Stimulated activated naive CD8-positive, alpha-beta T cell treated with anti-CD3 and anti-CD28 coated beads, Interleukin-15, amount 100 ng/mL, for 72 hours (primary cell): ENCODE data around the gene ROBO2.

Experiments used
- ATAC-seq: fragments of 150-1000 bp; cut with Tn5 transposase; 2 replicates; pipeline ENCODE4 v1.10.0; 2021; ENCODE audit warnings: mild to moderate bottlenecking, moderate library complexity
- DNase-seq, 2 donors: peaks; one replicate each; pipeline ENCODE4 v3.0.0; 2021 to 2022
- H3K27ac Mint-ChIP-seq, 2 donors: one replicate each; pipeline ENCODE4 v1.8.0; 2022; ENCODE audit warnings: mild to moderate bottlenecking in 2 of 2, mixed read lengths in 2 of 2, moderate library complexity in 2 of 2
- H3K27me3 Mint-ChIP-seq: one replicate; pipeline ENCODE4 v1.8.0; 2022; ENCODE audit warnings: mixed read lengths
- H3K4me1 Mint-ChIP-seq: one replicate; pipeline ENCODE4 v1.8.0; 2022; ENCODE audit warnings: mild to moderate bottlenecking, mixed read lengths
- H3K4me3 Mint-ChIP-seq, 2 donors: one replicate each; pipeline ENCODE4 v1.8.0; 2022; ENCODE audit warnings: mild to moderate bottlenecking in 2 of 2, mixed read lengths in 2 of 2, moderate library complexity in 1 of 2
- H3K9me3 Mint-ChIP-seq, 2 donors: one replicate each; pipeline ENCODE4 v1.8.0; 2022; ENCODE audit warnings: mixed read lengths in 2 of 2

Gene ROBO2

GRCh38 chr3:77242371-77242770, 202.5 kb downstream of the ROBO2 start:
- peaks cover 8 to 15% of the 10 kb centered on the region in 2 donors for H3K9me3 Mint-ChIP-seq
- DNase-seq (no peak), ATAC-seq (no peak)
- no peaks in the 10 kb centered on the region for H3K4me1 Mint-ChIP-seq
- H3K4me3 Mint-ChIP-seq, result no peak overlapping the region
- no peak overlapping the region for H3K27ac Mint-ChIP-seq
- no peaks in the 10 kb centered on the region for H3K27me3 Mint-ChIP-seq

GRCh38 chr3:77244981-77245380, 205.1 kb downstream of the ROBO2 start:
- H3K27ac Mint-ChIP-seq, result no peak overlapping the region
- no peaks in the 10 kb centered on the region for H3K4me1 Mint-ChIP-seq
- H3K9me3 Mint-ChIP-seq, result peaks cover 8 to 15% of the 10 kb centered on the region in 2 donors
- no peak overlapping the region for H3K4me3 Mint-ChIP-seq
- no peak for ATAC-seq
- no peak for DNase-seq
- no peaks in the 10 kb centered on the region for H3K27me3 Mint-ChIP-seq

- no peak for ATAC-seq
- peaks cover 8 to 19% of the 10 kb centered on the region in 2 donors for H3K9me3 Mint-ChIP-seq
- no peaks in the 10 kb centered on the region for H3K27me3 Mint-ChIP-seq
- H3K4me1 Mint-ChIP-seq, result no peaks in the 10 kb centered on the region
- no peak overlapping the region for H3K4me3 Mint-ChIP-seq
- no peak overlapping the region for H3K27ac Mint-ChIP-seq
- DNase-seq, result no peak
Observed at GRCh38 chr3:77247061-77247460, 207.2 kb downstream of the ROBO2 start.

- H3K9me3 Mint-ChIP-seq, result peaks cover 8 to 17% of the 10 kb centered on the region in 2 donors
- no peak overlapping the region for H3K27ac Mint-ChIP-seq
- no peak overlapping the region for H3K4me3 Mint-ChIP-seq
- DNase-seq, result no peak
- H3K4me1 Mint-ChIP-seq, result no peaks in the 10 kb centered on the region
- ATAC-seq, result no peak
- no peaks in the 10 kb centered on the region for H3K27me3 Mint-ChIP-seq
Observed at GRCh38 chr3:77247817-77248216, 207.9 kb downstream of the ROBO2 start.

GRCh38 chr3:77248420-77248819, 208.5 kb downstream of the ROBO2 start:
- H3K27me3 Mint-ChIP-seq, result no peaks in the 10 kb centered on the region
- no peak for DNase-seq
- no peak for ATAC-seq
- H3K27ac Mint-ChIP-seq, result no peak overlapping the region
- peaks cover 8 to 15% of the 10 kb centered on the region in 2 donors for H3K9me3 Mint-ChIP-seq
- no peak overlapping the region for H3K4me3 Mint-ChIP-seq
- no peaks in the 10 kb centered on the region for H3K4me1 Mint-ChIP-seq

- DNase-seq (no peak), ATAC-seq (no peak)
- no peak overlapping the region for H3K4me3 Mint-ChIP-seq
- H3K4me1 Mint-ChIP-seq, result no peaks in the 10 kb centered on the region
- peaks cover 0 to 6% of the 10 kb centered on the region in 2 donors for H3K9me3 Mint-ChIP-seq
- no peak overlapping the region for H3K27ac Mint-ChIP-seq
- H3K27me3 Mint-ChIP-seq, result no peaks in the 10 kb centered on the region
Observed at GRCh38 chr3:77251136-77251535, 211.2 kb downstream of the ROBO2 start.

GRCh38 chr3:77254967-77255831, 215.3 kb downstream of the ROBO2 start:
- ATAC-seq, result no peak
- no peak overlapping the region for H3K4me3 Mint-ChIP-seq

GRCh38 chr3:77256584-77257503, 216.9 kb downstream of the ROBO2 start:
- Mint-ChIP-seq H3K27me3 (no peaks in the 10 kb centered on the region), H3K4me3 (no peak overlapping the region), H3K27ac (no peak overlapping the region), H3K4me1 (no peaks in the 10 kb centered on the region), H3K9me3 (peaks cover 7 to 10% of the 10 kb centered on the region in 2 donors)
- DNase-seq (no peak), ATAC-seq (no peak)

More at GRCh38 chr3:77254967-77255831, 215.3 kb downstream of the ROBO2 start:
- peaks cover 0 to 11% of the 10 kb centered on the region in 2 donors for H3K9me3 Mint-ChIP-seq
- H3K27me3 Mint-ChIP-seq, result no peaks in the 10 kb centered on the region
- DNase-seq, result no peak
- H3K4me1 Mint-ChIP-seq, result no peaks in the 10 kb centered on the region
- H3K27ac Mint-ChIP-seq, result no peak overlapping the region

- H3K27ac Mint-ChIP-seq, result no peak overlapping the region
- no peak for ATAC-seq
- H3K27me3 Mint-ChIP-seq, result no peaks in the 10 kb centered on the region
Observed at GRCh38 chr3:77259694-77260093, 219.8 kb downstream of the ROBO2 start.

GRCh38 chr3:77262361-77262760, 222.5 kb downstream of the ROBO2 start:
- Mint-ChIP-seq H3K9me3 (peaks cover 9 to 19% of the 10 kb centered on the region in 2 donors), H3K27ac (no peak overlapping the region), H3K27me3 (no peaks in the 10 kb centered on the region), H3K4me1 (no peaks in the 10 kb centered on the region), H3K4me3 (no peak overlapping the region)
- ATAC-seq (no peak), DNase-seq (no peak)

More at GRCh38 chr3:77259694-77260093, 219.8 kb downstream of the ROBO2 start:
- Mint-ChIP-seq H3K4me1 (no peaks in the 10 kb centered on the region), H3K9me3 (peaks cover 9 to 12% of the 10 kb centered on the region in 2 donors), H3K4me3 (no peak overlapping the region)
- DNase-seq, result no peak

GRCh38 chr3:77267589-77267988, 227.7 kb downstream of the ROBO2 start:
- H3K4me1 Mint-ChIP-seq, result no peaks in the 10 kb centered on the region
- ATAC-seq (no peak), DNase-seq (no peak)
- no peak overlapping the region for H3K27ac Mint-ChIP-seq
- H3K9me3 Mint-ChIP-seq, result peaks cover 12 to 19% of the 10 kb centered on the region in 2 donors
- H3K4me3 Mint-ChIP-seq, result no peak overlapping the region
- no peaks in the 10 kb centered on the region for H3K27me3 Mint-ChIP-seq

GRCh38 chr3:77271306-77271705, 231.4 kb downstream of the ROBO2 start:
- Mint-ChIP-seq H3K27me3 (no peaks in the 10 kb centered on the region), H3K4me1 (no peaks in the 10 kb centered on the region), H3K27ac (no peak overlapping the region), H3K4me3 (no peak overlapping the region), H3K9me3 (peaks cover 8 to 10% of the 10 kb centered on the region in 2 donors)
- ATAC-seq (no peak), DNase-seq (no peak)

- no peaks in the 10 kb centered on the region for H3K4me1 Mint-ChIP-seq
- peaks cover 7 to 8% of the 10 kb centered on the region in 2 donors for H3K9me3 Mint-ChIP-seq
- no peak for DNase-seq
- ATAC-seq, result no peak
- no peak overlapping the region for H3K4me3 Mint-ChIP-seq
- H3K27ac Mint-ChIP-seq, result no peak overlapping the region
- no peaks in the 10 kb centered on the region for H3K27me3 Mint-ChIP-seq
Observed at GRCh38 chr3:77271711-77272110, 231.8 kb downstream of the ROBO2 start.

GRCh38 chr3:77279276-77279675, 239.4 kb downstream of the ROBO2 start:
- Mint-ChIP-seq H3K27me3 (no peaks in the 10 kb centered on the region), H3K4me3 (no peak overlapping the region), H3K27ac (no peak overlapping the region), H3K4me1 (no peaks in the 10 kb centered on the region), H3K9me3 (peaks cover 0 to 8% of the 10 kb centered on the region in 2 donors)
- DNase-seq (no peak), ATAC-seq (no peak)

GRCh38 chr3:77281721-77282120, 241.8 kb downstream of the ROBO2 start:
- ATAC-seq, result no peak
- no peaks in the 10 kb centered on the region for H3K4me1 Mint-ChIP-seq
- H3K27ac Mint-ChIP-seq, result no peak overlapping the region
- no peak overlapping the region for H3K4me3 Mint-ChIP-seq
- H3K9me3 Mint-ChIP-seq, result peaks cover 0 to 8% of the 10 kb centered on the region in 2 donors
- no peaks in the 10 kb centered on the region for H3K27me3 Mint-ChIP-seq
- DNase-seq, result no peak

GRCh38 chr3:77283108-77283507, 243.2 kb downstream of the ROBO2 start:
- Mint-ChIP-seq H3K4me3 (no peak overlapping the region), H3K4me1 (no peaks in the 10 kb centered on the region), H3K9me3 (no peaks in the 10 kb centered on the region), H3K27ac (no peak overlapping the region), H3K27me3 (no peaks in the 10 kb centered on the region)
- no peak for ATAC-seq
- DNase-seq, result no peak
